DMS114 treated with DMSO at 0.1 percent for 48 hours (cell line): ENCODE measurements around the gene SLC7A1.

Experiments
- DNase-seq: peaks from one replicate; lab custom pipeline; 2025; ENCODE audit not compliant: unreplicated experiment; lab: John Stamatoyannopoulos, UW

SLC7A1 gene

GRCh38 chr13:29511980-29512379 is 83.5 kb downstream of the SLC7A1 start:
- DNase-seq: no peak

- no peak for DNase-seq
Observed at GRCh38 chr13:29511106-29511796, 84.2 kb downstream of the SLC7A1 start.

- DNase-seq: no peak
Observed at GRCh38 chr13:29510651-29511084, 84.8 kb downstream of the SLC7A1 start.

GRCh38 chr13:29509999-29510589 is 85.4 kb downstream of the SLC7A1 start:
- DNase-seq: no peak

GRCh38 chr13:29508876-29509252 is 86.6 kb downstream of the SLC7A1 start:
- DNase-seq: no peak

- peak; percentile 32 for DNase-seq
Observed at GRCh38 chr13:29508130-29508875, 87.2 kb downstream of the SLC7A1 start.

- no peak for DNase-seq
Observed at GRCh38 chr13:29507356-29507755, 88.1 kb downstream of the SLC7A1 start.

- DNase-seq: no peak
Observed at GRCh38 chr13:29505950-29506349, 89.5 kb downstream of the SLC7A1 start.

GRCh38 chr13:29505511-29505910 is 90.0 kb downstream of the SLC7A1 start:
- no peak for DNase-seq

GRCh38 chr13:29504691-29505090 is 90.8 kb downstream of the SLC7A1 start:
- DNase-seq: no peak

GRCh38 chr13:29503041-29503837 is 92.2 kb downstream of the SLC7A1 start:
- no peak for DNase-seq

GRCh38 chr13:29502391-29503008 is 93.0 kb downstream of the SLC7A1 start:
- DNase-seq: no peak

- no peak for DNase-seq
Observed at GRCh38 chr13:29501674-29502073, 93.8 kb downstream of the SLC7A1 start.

- DNase-seq: no peak
Observed at GRCh38 chr13:29500386-29500785, 95.1 kb downstream of the SLC7A1 start.

- DNase-seq: no peak
Observed at GRCh38 chr13:29499506-29500165, 95.9 kb downstream of the SLC7A1 start.

GRCh38 chr13:29498426-29499040 is 97.0 kb downstream of the SLC7A1 start:
- DNase-seq: no peak

- DNase-seq: no peak
Observed at GRCh38 chr13:29497137-29497654, 98.3 kb downstream of the SLC7A1 start.

GRCh38 chr13:29496241-29496712 is 99.2 kb downstream of the SLC7A1 start:
- no peak for DNase-seq

- no peak for DNase-seq
Observed at GRCh38 chr13:29494520-29494919, 101.0 kb downstream of the SLC7A1 start.

GRCh38 chr13:29493796-29494195 is 101.7 kb downstream of the SLC7A1 start:
- DNase-seq: no peak
